NT2/D1 (cell line): ENCODE measurements around the gene LCP2.

ENCODE experiments used
- SUZ12 ChIP-seq: IDR thresholded peaks from 2 replicates; pipeline ENCODE4 v1.6.1; 2011; ENCODE audit not compliant: insufficient read length, insufficient read depth; ENCODE audit errors: extremely low read depth
- ZNF274 ChIP-seq: IDR thresholded peaks from 2 replicates; pipeline ENCODE4 v1.6.1; 2011; ENCODE audit warnings: mild to moderate bottlenecking, low read depth, low read length

- TF ChIP-seq SUZ12 = no peak
- no peak for TF ChIP-seq ZNF274
Measured at GRCh38 chr5:170200876-170201275, 96.7 kb downstream of the LCP2 start.
